ENCODE results near the gene HBS1L. TPM values are rescaled to one million over a fixed set of nuclear protein-coding genes. Genes with fewer than 3 reads are reported as not detected.

HBS1L gene
- polyA plus RNA-seq, 1 donor, result 39.5 TPM

Other genes with a start within 250 kb of the HBS1L start
- gene ALDH8A1, start 104.7 kb downstream of the HBS1L start, polyA plus RNA-seq (ENCODE audit: insufficient read length), result 1.6 TPM
- gene MYB, start 126.5 kb upstream of the HBS1L start, polyA plus RNA-seq (ENCODE audit: insufficient read length), result 0.77 TPM